ENCODE measurements around the gene ANKRD13B.

DNA sequence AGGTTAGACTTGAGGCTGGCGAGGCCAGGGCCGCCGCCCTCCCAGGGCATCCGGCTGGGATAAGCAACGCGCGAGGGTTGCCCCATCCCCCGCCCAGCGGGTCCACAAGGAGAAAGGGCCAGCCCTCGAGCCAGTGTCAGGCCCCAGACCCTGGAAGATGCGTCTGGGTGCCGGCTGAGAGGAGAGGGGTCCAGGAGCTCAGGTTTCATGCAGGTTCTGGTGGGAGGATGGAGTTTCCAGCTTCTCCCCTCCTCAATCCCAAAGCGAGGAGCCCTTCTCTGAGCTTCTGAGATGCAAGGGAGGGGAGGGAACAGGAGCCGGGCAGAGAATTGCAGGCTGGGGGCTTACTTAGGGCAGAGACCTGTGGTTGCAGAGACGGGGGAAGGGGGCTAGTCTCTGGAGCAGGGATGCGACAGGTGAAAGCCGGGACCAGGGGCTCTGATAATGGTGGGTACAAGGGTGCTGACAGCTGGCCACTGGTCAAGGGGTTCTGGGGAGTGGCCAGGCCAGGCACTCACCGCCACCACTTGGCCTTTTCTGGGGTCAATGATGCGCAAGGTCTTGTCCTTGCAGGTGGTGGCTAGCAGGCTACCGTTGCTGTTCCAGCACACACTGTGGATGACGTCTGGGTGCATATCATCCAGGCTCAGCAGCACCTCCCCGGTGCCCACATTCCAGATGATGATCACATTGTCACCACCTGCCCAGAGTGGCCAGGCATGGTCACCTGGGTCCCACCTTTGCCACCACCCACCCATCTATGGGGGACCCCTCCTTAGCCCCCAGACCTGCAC, 25.5 kb downstream of the ANKRD13B start:
- TF ChIP-seq, protein P1, sequence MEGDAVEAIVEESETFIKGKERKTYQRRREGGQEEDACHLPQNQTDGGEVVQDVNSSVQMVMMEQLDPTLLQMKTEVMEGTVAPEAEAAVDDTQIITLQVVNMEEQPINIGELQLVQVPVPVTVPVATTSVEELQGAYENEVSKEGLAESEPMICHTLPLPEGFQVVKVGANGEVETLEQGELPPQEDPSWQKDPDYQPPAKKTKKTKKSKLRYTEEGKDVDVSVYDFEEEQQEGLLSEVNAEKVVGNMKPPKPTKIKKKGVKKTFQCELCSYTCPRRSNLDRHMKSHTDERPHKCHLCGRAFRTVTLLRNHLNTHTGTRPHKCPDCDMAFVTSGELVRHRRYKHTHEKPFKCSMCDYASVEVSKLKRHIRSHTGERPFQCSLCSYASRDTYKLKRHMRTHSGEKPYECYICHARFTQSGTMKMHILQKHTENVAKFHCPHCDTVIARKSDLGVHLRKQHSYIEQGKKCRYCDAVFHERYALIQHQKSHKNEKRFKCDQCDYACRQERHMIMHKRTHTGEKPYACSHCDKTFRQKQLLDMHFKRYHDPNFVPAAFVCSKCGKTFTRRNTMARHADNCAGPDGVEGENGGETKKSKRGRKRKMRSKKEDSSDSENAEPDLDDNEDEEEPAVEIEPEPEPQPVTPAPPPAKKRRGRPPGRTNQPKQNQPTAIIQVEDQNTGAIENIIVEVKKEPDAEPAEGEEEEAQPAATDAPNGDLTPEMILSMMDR (optimal IDR thresholded peaks at IDR 0.05 in 1 of 3, IDR thresholded peaks at IDR 0.05 in 1 of 3, conservative IDR thresholded peaks at IDR 0.05 in 1 of 3; ENCODE audit: extremely low read depth in 1 of 3, insufficient read depth in 2 of 3, low read length in 3 of 3), result peak in 1 of 3 experiments; percentile 4
- TF ChIP-seq EZH2 (IDR thresholded peaks at IDR 0.05; ENCODE audit: low read length), result no peak
